ENCODE results near the gene NOS1AP. TPM values are rescaled to one million over a fixed set of nuclear protein-coding genes. Genes with fewer than 3 reads are reported as not detected.

Gene NOS1AP
- polyA plus RNA-seq, 1 donor, result 2.7 TPM

DNA sequence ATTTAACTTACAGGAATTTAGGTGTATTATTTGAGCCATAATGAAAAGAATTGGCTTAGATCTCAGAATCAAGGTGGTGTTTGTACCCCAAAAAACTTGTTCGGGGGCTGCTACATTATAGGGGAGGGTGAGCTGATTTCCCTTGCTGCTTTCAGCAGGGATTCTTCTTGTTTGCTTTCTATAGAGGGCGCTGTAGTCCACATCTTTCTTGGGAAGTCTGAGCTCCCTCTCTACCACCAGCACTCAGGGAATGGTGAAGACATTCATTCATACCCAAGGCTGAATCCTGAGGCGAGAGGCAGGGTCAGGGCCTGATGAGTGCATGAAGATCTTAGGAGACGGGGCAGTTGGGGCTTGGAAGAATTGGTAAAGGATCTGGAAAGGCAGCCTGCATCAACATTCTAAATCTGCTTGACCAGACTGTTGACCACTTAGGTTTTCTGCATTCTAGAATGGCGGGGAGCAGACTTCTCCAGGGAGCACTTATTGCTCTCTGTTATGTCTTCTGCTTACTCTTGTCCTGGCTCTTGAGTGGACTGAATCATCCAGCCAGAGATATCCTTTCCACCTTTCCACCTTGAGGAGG lies 288.3 kb downstream of the NOS1AP start:
- no CpG with 5 or more reads among the region's 5 CpGs for WGBS (ENCODE audit: insufficient coverage, low lambda C conversion rate)
- no peaks in the 10 kb centered on the region for H3K9me3 ChIP-seq (ENCODE audit: control insufficient read depth, low read depth, low read length)
- no peak overlapping the region for H3K27ac ChIP-seq (ENCODE audit: low read length)
- peaks cover 6% of the 10 kb centered on the region for H3K36me3 ChIP-seq (ENCODE audit: control insufficient read depth, insufficient read depth, low read length)
- H3K4me3 ChIP-seq (ENCODE audit: low read length), result no peak overlapping the region
- no peaks in the 10 kb centered on the region for H3K27me3 ChIP-seq (ENCODE audit: control insufficient read depth, insufficient read depth, low read length)
- H3K4me1 ChIP-seq (ENCODE audit: control insufficient read depth, insufficient read depth, low read length), result peaks cover 15% of the 10 kb centered on the region
- DNase-seq, result peak; percentile 41 to 48

DNA sequence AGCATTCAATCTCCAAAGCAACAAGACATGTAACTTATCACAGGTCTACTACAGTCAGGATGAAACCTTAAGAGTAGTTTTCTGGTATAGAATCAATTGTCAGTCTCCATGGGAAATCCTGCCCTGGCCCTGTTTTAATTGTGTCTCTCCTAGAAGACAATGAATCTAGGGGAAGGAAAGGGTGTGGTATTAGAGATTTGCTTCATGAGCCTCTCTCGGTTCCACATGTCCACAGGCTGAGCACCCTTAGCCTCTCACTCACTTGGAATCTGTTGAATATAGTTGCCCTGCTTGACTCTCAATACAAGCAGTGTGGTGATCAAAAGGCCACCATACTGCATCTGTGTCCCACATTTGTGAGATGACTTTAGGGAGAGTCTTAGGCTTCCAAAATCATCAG lies 289.4 kb downstream of the NOS1AP start:
- H3K36me3 ChIP-seq (ENCODE audit: control insufficient read depth, insufficient read depth, low read length), result peaks cover 6% of the 10 kb centered on the region
- no peak overlapping the region for H3K27ac ChIP-seq (ENCODE audit: low read length)
- H3K9me3 ChIP-seq (ENCODE audit: control insufficient read depth, low read depth, low read length), result no peaks in the 10 kb centered on the region
- H3K4me1 ChIP-seq (ENCODE audit: control insufficient read depth, insufficient read depth, low read length), result peaks cover 7% of the 10 kb centered on the region
- no CpG with 5 or more reads among the region's 1 CpG for WGBS (ENCODE audit: insufficient coverage, low lambda C conversion rate)
- no peaks in the 10 kb centered on the region for H3K27me3 ChIP-seq (ENCODE audit: control insufficient read depth, insufficient read depth, low read length)
- DNase-seq, result no peak
- H3K4me3 ChIP-seq (ENCODE audit: low read length), result no peak overlapping the region

DNA sequence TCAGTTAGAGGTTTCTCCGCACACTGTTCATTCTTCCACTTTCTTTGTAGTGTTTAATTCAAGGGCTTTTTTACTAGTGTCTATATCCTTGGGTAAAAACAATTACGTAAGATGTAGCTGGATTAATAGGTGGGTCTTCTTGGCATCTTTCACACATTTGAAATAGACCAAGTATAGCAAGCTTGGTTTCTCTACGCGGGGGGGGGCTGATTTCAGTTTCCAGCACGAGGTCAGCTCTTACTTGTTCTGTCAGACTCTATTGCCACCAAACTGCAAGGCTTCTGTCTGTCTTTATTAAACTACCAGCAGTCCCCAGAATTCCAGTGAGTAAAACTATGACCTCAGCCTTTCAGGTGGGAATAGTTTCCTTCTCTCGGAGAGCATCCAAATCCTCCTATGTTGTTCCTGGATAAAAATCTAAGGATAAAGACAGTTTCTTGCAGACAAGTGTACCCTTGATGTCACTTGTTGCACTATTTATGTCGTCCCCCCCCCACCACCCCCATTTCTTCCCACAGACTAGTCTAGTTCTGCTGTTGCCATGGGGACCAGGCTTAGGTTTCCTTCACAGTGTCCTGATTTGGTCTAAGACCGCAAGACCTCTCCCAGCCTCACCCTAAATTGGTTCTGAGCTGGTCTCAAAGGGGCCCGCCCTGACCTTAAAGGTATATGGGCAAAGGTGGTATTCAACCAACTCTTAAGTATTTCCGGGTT lies 290.2 kb downstream of the NOS1AP start:
- Histone ChIP-seq H3K36me3 (ENCODE audit: control insufficient read depth, insufficient read depth, low read length) (peaks cover 6% of the 10 kb centered on the region), H3K4me3 (ENCODE audit: low read length) (no peak overlapping the region), H3K27me3 (ENCODE audit: control insufficient read depth, insufficient read depth, low read length) (no peaks in the 10 kb centered on the region), H3K9me3 (ENCODE audit: control insufficient read depth, low read depth, low read length) (no peaks in the 10 kb centered on the region), H3K27ac (ENCODE audit: low read length) (no peak overlapping the region), H3K4me1 (ENCODE audit: control insufficient read depth, insufficient read depth, low read length) (peaks cover 5% of the 10 kb centered on the region)
- WGBS (ENCODE audit: insufficient coverage, low lambda C conversion rate), result 100% methylated on average over 1 of the region's 10 CpGs
- DNase-seq, result no peak

GRCh38 chr1:162360237-162360873 lies 290.9 kb downstream of the NOS1AP start:
- no peak overlapping the region for H3K4me3 ChIP-seq (ENCODE audit: low read length)
- H3K27me3 ChIP-seq (ENCODE audit: control insufficient read depth, insufficient read depth, low read length), result no peaks in the 10 kb centered on the region
- peaks cover 7% of the 10 kb centered on the region for H3K4me1 ChIP-seq (ENCODE audit: control insufficient read depth, insufficient read depth, low read length)
- WGBS (ENCODE audit: insufficient coverage, low lambda C conversion rate), result no CpG with 5 or more reads among the region's 10 CpGs
- no peaks in the 10 kb centered on the region for H3K9me3 ChIP-seq (ENCODE audit: control insufficient read depth, low read depth, low read length)
- no peak for DNase-seq
- H3K27ac ChIP-seq (ENCODE audit: low read length), result no peak overlapping the region
- H3K36me3 ChIP-seq (ENCODE audit: control insufficient read depth, insufficient read depth, low read length), result peaks cover 6% of the 10 kb centered on the region

DNA sequence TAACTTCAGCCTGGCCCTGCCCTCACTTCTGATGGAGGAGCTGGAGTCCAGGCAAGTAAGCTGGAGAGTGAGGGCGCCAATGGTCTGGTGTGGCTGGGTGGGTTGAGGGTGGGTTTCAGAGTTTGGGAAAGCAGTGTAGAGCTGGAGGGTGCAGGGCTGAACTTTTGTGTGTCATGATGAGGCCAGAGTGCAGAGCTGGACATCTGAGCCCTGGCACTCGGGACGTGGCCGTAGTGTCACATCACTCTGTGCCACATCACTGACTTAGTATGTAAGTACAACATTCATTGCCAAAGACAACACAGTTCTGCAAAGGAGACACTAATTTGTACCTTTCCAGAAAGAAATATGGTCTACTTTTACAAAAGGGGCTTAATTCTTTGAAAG lies 291.4 kb downstream of the NOS1AP start:
- Histone ChIP-seq H3K4me3 (ENCODE audit: low read length) (no peak overlapping the region), H3K9me3 (ENCODE audit: control insufficient read depth, low read depth, low read length) (no peaks in the 10 kb centered on the region), H3K4me1 (ENCODE audit: control insufficient read depth, insufficient read depth, low read length) (peaks cover 7% of the 10 kb centered on the region), H3K27me3 (ENCODE audit: control insufficient read depth, insufficient read depth, low read length) (no peaks in the 10 kb centered on the region), H3K36me3 (ENCODE audit: control insufficient read depth, insufficient read depth, low read length) (peaks cover 6% of the 10 kb centered on the region), H3K27ac (ENCODE audit: low read length) (no peak overlapping the region)
- DNase-seq, result no peak
- WGBS (ENCODE audit: insufficient coverage, low lambda C conversion rate), result no CpG with 5 or more reads among the region's 4 CpGs

GRCh38 chr1:162361349-162361748 lies 291.9 kb downstream of the NOS1AP start:
- no peaks in the 10 kb centered on the region for H3K27me3 ChIP-seq (ENCODE audit: control insufficient read depth, insufficient read depth, low read length)
- peaks cover 10% of the 10 kb centered on the region for H3K4me1 ChIP-seq (ENCODE audit: control insufficient read depth, insufficient read depth, low read length)
- H3K36me3 ChIP-seq (ENCODE audit: control insufficient read depth, insufficient read depth, low read length), result peaks cover 6% of the 10 kb centered on the region
- no CpG with 5 or more reads among the region's 5 CpGs for WGBS (ENCODE audit: insufficient coverage, low lambda C conversion rate)
- H3K4me3 ChIP-seq (ENCODE audit: low read length), result no peak overlapping the region
- H3K27ac ChIP-seq (ENCODE audit: low read length), result no peak overlapping the region
- no peak for DNase-seq
- H3K9me3 ChIP-seq (ENCODE audit: control insufficient read depth, low read depth, low read length), result no peaks in the 10 kb centered on the region

GRCh38 chr1:162363823-162364222 lies 294.3 kb downstream of the NOS1AP start:
- Histone ChIP-seq H3K4me1 (ENCODE audit: control insufficient read depth, insufficient read depth, low read length) (peaks cover 10% of the 10 kb centered on the region), H3K27ac (ENCODE audit: low read length) (no peak overlapping the region), H3K36me3 (ENCODE audit: control insufficient read depth, insufficient read depth, low read length) (peaks cover 9% of the 10 kb centered on the region), H3K9me3 (ENCODE audit: control insufficient read depth, low read depth, low read length) (peaks cover 5% of the 10 kb centered on the region), H3K4me3 (ENCODE audit: low read length) (no peak overlapping the region), H3K27me3 (ENCODE audit: control insufficient read depth, insufficient read depth, low read length) (no peaks in the 10 kb centered on the region)
- no peak for DNase-seq
- no CpG with 5 or more reads among the region's 3 CpGs for WGBS (ENCODE audit: insufficient coverage, low lambda C conversion rate)

GRCh38 chr1:162364498-162364897 lies 295.0 kb downstream of the NOS1AP start:
- DNase-seq, result no peak
- Histone ChIP-seq H3K4me1 (ENCODE audit: control insufficient read depth, insufficient read depth, low read length) (peaks cover 10% of the 10 kb centered on the region), H3K9me3 (ENCODE audit: control insufficient read depth, low read depth, low read length) (peaks cover 5% of the 10 kb centered on the region), H3K36me3 (ENCODE audit: control insufficient read depth, insufficient read depth, low read length) (peaks cover 6% of the 10 kb centered on the region), H3K27ac (ENCODE audit: low read length) (no peak overlapping the region), H3K27me3 (ENCODE audit: control insufficient read depth, insufficient read depth, low read length) (no peaks in the 10 kb centered on the region), H3K4me3 (ENCODE audit: low read length) (no peak overlapping the region)
- WGBS (ENCODE audit: insufficient coverage, low lambda C conversion rate), result no CpG with 5 or more reads among the region's 1 CpG

DNA sequence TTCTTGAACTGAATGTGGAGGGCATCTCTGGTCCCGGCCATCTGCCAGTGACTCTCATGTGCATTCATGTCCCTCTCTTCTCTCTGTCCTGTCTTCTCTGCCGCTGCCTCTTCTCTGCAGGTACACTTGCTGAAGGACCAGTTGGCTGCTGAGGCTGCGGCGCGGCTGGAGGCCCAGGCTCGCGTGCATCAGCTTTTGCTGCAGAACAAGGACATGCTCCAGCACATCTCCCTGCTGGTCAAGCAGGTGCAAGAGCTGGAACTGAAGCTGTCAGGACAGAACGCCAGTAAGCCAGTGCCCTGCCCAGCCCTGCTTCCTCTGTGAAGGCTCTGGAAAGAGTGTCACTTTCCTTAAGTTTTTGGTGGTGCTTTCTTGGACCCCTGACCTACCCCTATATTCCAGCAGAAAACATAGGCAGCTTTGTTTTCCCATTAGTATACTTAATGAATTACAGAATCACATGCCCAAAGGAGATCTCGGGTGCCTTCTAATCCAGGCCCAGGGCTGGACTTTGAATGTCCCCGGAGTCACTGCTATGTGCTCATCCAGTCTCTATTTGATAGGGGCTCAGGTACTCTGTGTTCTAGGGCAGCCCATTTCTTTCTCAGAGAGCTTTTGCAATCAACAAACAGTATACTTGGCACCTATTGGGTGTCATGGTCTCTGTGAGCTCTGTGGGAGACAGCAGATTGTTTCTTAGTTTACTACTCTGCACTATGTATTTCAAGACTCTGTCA lies 296.0 kb downstream of the NOS1AP start:
- Histone ChIP-seq H3K9me3 (ENCODE audit: control insufficient read depth, low read depth, low read length) (peaks cover 5% of the 10 kb centered on the region), H3K36me3 (ENCODE audit: control insufficient read depth, insufficient read depth, low read length) (peaks cover 3% of the 10 kb centered on the region), H3K4me1 (ENCODE audit: control insufficient read depth, insufficient read depth, low read length) (peaks cover 10% of the 10 kb centered on the region), H3K27ac (ENCODE audit: low read length) (no peak overlapping the region), H3K4me3 (ENCODE audit: low read length) (no peak overlapping the region), H3K27me3 (ENCODE audit: control insufficient read depth, insufficient read depth, low read length) (no peaks in the 10 kb centered on the region)
- no CpG with 5 or more reads among the region's 10 CpGs for WGBS (ENCODE audit: insufficient coverage, low lambda C conversion rate)
- DNase-seq, result peak; percentile 57 to 72

- WGBS (ENCODE audit: insufficient coverage, low lambda C conversion rate), result 100% methylated on average over 1 of the region's 4 CpGs
- Histone ChIP-seq H3K27me3 (ENCODE audit: control insufficient read depth, insufficient read depth, low read length) (no peaks in the 10 kb centered on the region), H3K36me3 (ENCODE audit: control insufficient read depth, insufficient read depth, low read length) (peaks cover 3% of the 10 kb centered on the region), H3K4me1 (ENCODE audit: control insufficient read depth, insufficient read depth, low read length) (peaks cover 10% of the 10 kb centered on the region), H3K9me3 (ENCODE audit: control insufficient read depth, low read depth, low read length) (peaks cover 5% of the 10 kb centered on the region), H3K27ac (ENCODE audit: low read length) (no peak overlapping the region), H3K4me3 (ENCODE audit: low read length) (no peak overlapping the region)
- no peak for DNase-seq
Observed at GRCh38 chr1:162366149-162366548, 296.7 kb downstream of the NOS1AP start.
